MM.1S (cell line): Measurements from ENCODE around the gene CC2D2B.

Experiments used
- DNase-seq: peaks from one replicate; pipeline ENCODE4 v3.0.0-alpha.2; 2015
- H2AFZ ChIP-seq: fragments of 300-600 bp; sonication (generic); 2 replicates; pipeline ENCODE4 v1.6.0; 2016; ENCODE audit warnings: antibody characterized with exemption, low read length
- H3F3A ChIP-seq: fragments of 300-600 bp; sonication (generic); 2 replicates; pipeline ENCODE4 v1.6.1; 2016; ENCODE audit warnings: mild to moderate bottlenecking, antibody characterized with exemption, low read length, moderate library complexity, mixed read lengths; ENCODE audit not compliant: insufficient read depth
- H3K27ac ChIP-seq: fragments of 300-600 bp; sonication (generic); 2 replicates; pipeline ENCODE4 v1.5.1; 2016; ENCODE audit warnings: mild to moderate bottlenecking, low read length
- H3K27me3 ChIP-seq: fragments of 300-600 bp; sonication (generic); replicated peaks from 2 replicates; pipeline ENCODE4 v1.6.0; 2016; ENCODE audit warnings: low read length; ENCODE audit not compliant: insufficient read depth
- H3K36me3 ChIP-seq: fragments of 300-600 bp; sonication (generic); replicated peaks from 2 replicates; pipeline ENCODE4 v1.6.1; 2016; ENCODE audit warnings: mild to moderate bottlenecking, low read length, mixed read lengths; ENCODE audit not compliant: insufficient read depth
- H3K4me1 ChIP-seq: fragments of 300-600 bp; sonication (generic); 2 replicates; pipeline ENCODE4 v1.6.1; 2016; ENCODE audit warnings: low read length, mixed read lengths
- H3K4me2 ChIP-seq: fragments of 300-600 bp; sonication (generic); 2 replicates; pipeline ENCODE4 v1.6.0; 2016; ENCODE audit warnings: low read depth, low read length
- H3K4me3 ChIP-seq: fragments of 300-600 bp; sonication (generic); 2 replicates; pipeline ENCODE4 v1.5.1; 2016; ENCODE audit warnings: low read length, mixed read lengths
- H3K79me2 ChIP-seq: fragments of 300-600 bp; sonication (generic); 2 replicates; pipeline ENCODE4 v1.6.1; 2016; ENCODE audit warnings: mixed run types, low read length, mixed read lengths
- H3K9ac ChIP-seq: fragments of 300-600 bp; sonication (generic); 2 replicates; pipeline ENCODE4 v1.6.1; 2016; ENCODE audit warnings: low read length, mixed read lengths
- H3K9me2 ChIP-seq: fragments of 300-600 bp; sonication (generic); replicated peaks from 2 replicates; pipeline ENCODE4 v1.6.1; 2016; ENCODE audit warnings: mild to moderate bottlenecking, low read length, mixed read lengths; ENCODE audit not compliant: insufficient read depth
- H3K9me3 ChIP-seq: fragments of 300-600 bp; sonication (generic); replicated peaks from 2 replicates; pipeline ENCODE4 v1.6.1; 2016; ENCODE audit warnings: mild to moderate bottlenecking, low read length, mixed read lengths; ENCODE audit not compliant: insufficient read depth
- H4K20me1 ChIP-seq: fragments of 300-600 bp; sonication (generic); 2 replicates; pipeline ENCODE4 v1.6.1; 2016; ENCODE audit warnings: mild to moderate bottlenecking, low read length, moderate library complexity, mixed read lengths; ENCODE audit not compliant: insufficient read depth
- EZH2 ChIP-seq: fragments of 300-600 bp; sonication (generic); optimal IDR thresholded peaks from 2 replicates; pipeline ENCODE3; 2017; ENCODE audit warnings: low read depth, mild to moderate bottlenecking, antibody characterized with exemption, low read length, mixed read lengths
- EZH2phosphoT487 ChIP-seq: fragments of 300-600 bp; sonication (generic); IDR thresholded peaks from 2 replicates; pipeline ENCODE4 v1.6.1; 2018; ENCODE audit warnings: antibody characterized with exemption, low read length
- TF ChIP-seq, protein P1 (sequence below): fragments of 300-600 bp; sonication (generic); IDR thresholded peaks from 2 replicates; pipeline ENCODE4 v1.5.1; 2016; ENCODE audit warnings: antibody characterized with exemption, low read length, mixed read lengths

The CC2D2B gene

GRCh38 chr10:95866467-95866842 lies 41.3 kb upstream of the CC2D2B start:
- Histone ChIP-seq H2AFZ (no peak overlapping the region), H3K36me3 (no peaks in the 10 kb centered on the region), H4K20me1 (no peaks in the 10 kb centered on the region), H3K27me3 (no peaks in the 10 kb centered on the region), H3F3A (no peaks in the 10 kb centered on the region), H3K4me3 (no peak overlapping the region), H3K9me2 (no peaks in the 10 kb centered on the region), H3K9me3 (no peaks in the 10 kb centered on the region), H3K4me1 (0 out of 2 replicates have a peak, but pooled peaks cover 4% of the 10 kb centered on the region), H3K79me2 (no peaks in the 10 kb centered on the region), H3K4me2 (no peak overlapping the region), H3K9ac (no peak overlapping the region), H3K27ac (no peak overlapping the region)
- TF ChIP-seq, protein P1, sequence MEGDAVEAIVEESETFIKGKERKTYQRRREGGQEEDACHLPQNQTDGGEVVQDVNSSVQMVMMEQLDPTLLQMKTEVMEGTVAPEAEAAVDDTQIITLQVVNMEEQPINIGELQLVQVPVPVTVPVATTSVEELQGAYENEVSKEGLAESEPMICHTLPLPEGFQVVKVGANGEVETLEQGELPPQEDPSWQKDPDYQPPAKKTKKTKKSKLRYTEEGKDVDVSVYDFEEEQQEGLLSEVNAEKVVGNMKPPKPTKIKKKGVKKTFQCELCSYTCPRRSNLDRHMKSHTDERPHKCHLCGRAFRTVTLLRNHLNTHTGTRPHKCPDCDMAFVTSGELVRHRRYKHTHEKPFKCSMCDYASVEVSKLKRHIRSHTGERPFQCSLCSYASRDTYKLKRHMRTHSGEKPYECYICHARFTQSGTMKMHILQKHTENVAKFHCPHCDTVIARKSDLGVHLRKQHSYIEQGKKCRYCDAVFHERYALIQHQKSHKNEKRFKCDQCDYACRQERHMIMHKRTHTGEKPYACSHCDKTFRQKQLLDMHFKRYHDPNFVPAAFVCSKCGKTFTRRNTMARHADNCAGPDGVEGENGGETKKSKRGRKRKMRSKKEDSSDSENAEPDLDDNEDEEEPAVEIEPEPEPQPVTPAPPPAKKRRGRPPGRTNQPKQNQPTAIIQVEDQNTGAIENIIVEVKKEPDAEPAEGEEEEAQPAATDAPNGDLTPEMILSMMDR: no peak
- TF ChIP-seq EZH2 (no peak), EZH2phosphoT487 (no peak)
- no peak for DNase-seq

DNA sequence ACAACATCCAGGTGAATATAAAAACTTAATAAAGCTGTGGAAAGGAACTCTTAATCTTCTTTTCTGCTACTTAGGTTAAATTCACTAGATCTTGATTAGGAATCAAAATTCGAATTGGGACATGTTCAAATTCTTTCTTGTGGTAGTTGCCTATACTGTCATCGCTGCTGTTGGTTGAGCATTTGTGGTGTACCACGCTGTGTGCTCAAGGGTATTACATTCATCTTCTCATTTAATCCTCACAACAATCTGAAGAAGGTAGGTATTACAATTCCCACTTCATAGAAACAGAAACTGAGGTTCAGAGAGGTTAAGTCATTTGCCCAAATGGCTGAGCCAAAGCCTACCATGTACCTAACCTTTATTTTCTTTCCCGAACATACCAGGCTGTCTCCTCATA lies 39.9 kb upstream of the CC2D2B start:
- H3K9me2 ChIP-seq: no peaks in the 10 kb centered on the region
- no peaks in the 10 kb centered on the region for H3K79me2 ChIP-seq
- no peaks in the 10 kb centered on the region for H3K9me3 ChIP-seq
- 0 out of 2 replicates have a peak, but pooled peaks cover 4% of the 10 kb centered on the region for H3K4me1 ChIP-seq
- TF ChIP-seq EZH2 (no peak), EZH2phosphoT487 (no peak)
- TF ChIP-seq, protein P1: no peak
- no peak overlapping the region for H3K9ac ChIP-seq
- no peak overlapping the region for H3K4me3 ChIP-seq
- no peaks in the 10 kb centered on the region for H3K36me3 ChIP-seq
- H3K27ac ChIP-seq: no peak overlapping the region
- DNase-seq: no peak
- H3F3A ChIP-seq: no peaks in the 10 kb centered on the region
- H3K4me2 ChIP-seq: no peak overlapping the region
- no peaks in the 10 kb centered on the region for H3K27me3 ChIP-seq
- H4K20me1 ChIP-seq: no peaks in the 10 kb centered on the region
- H2AFZ ChIP-seq: no peak overlapping the region

DNA sequence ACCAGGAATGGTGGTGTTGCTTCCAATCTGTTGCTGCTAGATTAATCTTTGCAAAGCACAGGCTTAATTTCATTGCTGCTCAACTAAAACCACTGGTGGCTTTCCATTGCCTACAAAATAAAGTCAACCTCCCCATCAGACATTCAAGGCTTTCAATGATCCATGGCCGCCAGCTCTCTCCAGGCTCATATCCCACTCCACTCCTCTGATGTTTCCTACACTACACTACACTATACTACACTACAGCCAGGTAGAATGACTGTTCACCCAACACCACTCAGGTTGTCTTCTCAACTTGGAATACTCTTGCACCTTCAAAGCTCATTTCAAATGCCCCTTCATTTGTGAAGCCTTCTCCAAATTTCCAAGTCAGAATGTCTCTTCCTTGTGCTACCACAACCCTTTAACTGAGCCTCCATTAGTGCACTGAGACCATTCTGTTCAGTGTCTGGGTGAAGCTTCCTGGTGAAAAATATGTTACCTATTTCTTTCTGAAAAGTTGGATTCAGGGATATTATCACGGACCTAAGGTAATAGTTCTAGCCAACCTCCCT lies 35.5 kb upstream of the CC2D2B start:
- Histone ChIP-seq H3K27ac (no peak overlapping the region), H3K4me1 (no peaks in the 10 kb centered on the region), H2AFZ (no peak overlapping the region), H3F3A (no peaks in the 10 kb centered on the region), H3K79me2 (no peaks in the 10 kb centered on the region), H3K9me3 (no peaks in the 10 kb centered on the region), H4K20me1 (no peaks in the 10 kb centered on the region), H3K36me3 (no peaks in the 10 kb centered on the region), H3K4me2 (no peak overlapping the region), H3K27me3 (no peaks in the 10 kb centered on the region), H3K4me3 (no peak overlapping the region), H3K9ac (no peak overlapping the region), H3K9me2 (no peaks in the 10 kb centered on the region)
- DNase-seq: no peak
- TF ChIP-seq EZH2phosphoT487: no peak
- no peak for TF ChIP-seq EZH2

- no peak for DNase-seq
- no peaks in the 10 kb centered on the region for H3F3A ChIP-seq
- TF ChIP-seq EZH2: no peak
- TF ChIP-seq EZH2phosphoT487: no peak
- TF ChIP-seq, protein P1: no peak
- H2AFZ ChIP-seq: no peak overlapping the region
- no peak overlapping the region for H3K4me2 ChIP-seq
- H3K27ac ChIP-seq: no peak overlapping the region
- H3K9ac ChIP-seq: no peak overlapping the region
- H3K36me3 ChIP-seq: no peaks in the 10 kb centered on the region
- H3K27me3 ChIP-seq: no peaks in the 10 kb centered on the region
- no peaks in the 10 kb centered on the region for H3K4me1 ChIP-seq
- no peak overlapping the region for H3K4me3 ChIP-seq
- no peaks in the 10 kb centered on the region for H4K20me1 ChIP-seq
- no peaks in the 10 kb centered on the region for H3K9me3 ChIP-seq
- no peaks in the 10 kb centered on the region for H3K9me2 ChIP-seq
- no peaks in the 10 kb centered on the region for H3K79me2 ChIP-seq
Observed at GRCh38 chr10:95873139-95873538, 34.6 kb upstream of the CC2D2B start.
